Epidermal melanocyte (primary cell): ENCODE data around the gene MLANA.

Experiments used
- DNase-seq: peaks from one replicate; pipeline ENCODE4 v3.0.0; 2011; ENCODE audit warnings: low spot score; ENCODE audit not compliant: insufficient read length

Gene MLANA

GRCh38 chr9:5899292-5899691 is 8.6 kb downstream of the MLANA start:
- no peak for DNase-seq

DNA sequence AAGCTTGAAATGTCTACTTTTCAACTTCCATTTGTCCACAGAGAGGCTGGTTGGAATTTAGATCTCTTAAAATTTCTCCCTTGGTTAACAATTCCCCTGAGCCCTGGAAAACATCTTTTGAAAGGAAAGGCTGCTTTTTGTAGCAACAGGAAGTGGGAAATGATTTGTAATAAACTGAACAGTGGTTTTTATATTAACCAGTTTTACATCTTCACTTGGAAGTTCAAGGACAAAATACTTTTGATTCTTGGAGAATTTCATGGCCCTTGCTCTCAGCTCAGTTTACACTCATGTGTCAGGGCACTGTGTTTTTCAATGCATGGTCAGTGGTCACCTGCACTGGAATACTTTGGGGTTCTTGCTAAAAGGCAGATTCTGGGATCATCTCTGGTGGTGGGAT is 9.9 kb downstream of the MLANA start:
- DNase-seq = no peak

- no peak for DNase-seq
Observed at GRCh38 chr9:5902377-5902776, 11.7 kb downstream of the MLANA start.

GRCh38 chr9:5908918-5909317 is 18.2 kb downstream of the MLANA start:
- no peak for DNase-seq

- no peak for DNase-seq
Observed at GRCh38 chr9:5909976-5910375, 19.3 kb downstream of the MLANA start.

- no peak for DNase-seq
Observed at GRCh38 chr9:5910413-5911057, 19.8 kb downstream of the MLANA start.

GRCh38 chr9:5915438-5915837 is 24.7 kb downstream of the MLANA start:
- DNase-seq = no peak

GRCh38 chr9:5917273-5917672 is 26.6 kb downstream of the MLANA start:
- DNase-seq = no peak

GRCh38 chr9:5917888-5918287 is 27.2 kb downstream of the MLANA start:
- no peak for DNase-seq

- no peak for DNase-seq
Observed at GRCh38 chr9:5918460-5918859, 27.8 kb downstream of the MLANA start.

DNA sequence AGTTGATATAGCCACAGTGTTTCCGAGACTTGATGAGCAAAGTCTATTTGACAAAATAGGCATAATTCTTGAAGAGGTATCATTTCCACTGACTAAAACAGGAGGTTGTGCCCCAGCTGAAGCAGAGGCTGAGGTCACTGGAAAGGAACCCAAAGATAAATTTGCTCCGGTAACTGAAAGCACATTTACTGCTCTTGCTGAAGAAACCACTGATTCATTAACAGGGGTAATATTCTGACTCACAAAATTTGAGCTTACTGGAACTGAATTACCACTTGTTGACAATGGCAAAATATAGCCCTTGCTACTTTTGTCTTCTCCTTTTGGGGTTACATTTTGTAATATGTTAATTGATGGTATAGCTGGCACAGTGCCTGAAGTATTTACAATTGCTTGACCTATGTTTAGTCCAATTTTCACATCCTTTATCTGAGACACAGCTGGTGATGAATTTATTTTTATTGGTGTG is 30.2 kb downstream of the MLANA start:
- no peak for DNase-seq

DNA sequence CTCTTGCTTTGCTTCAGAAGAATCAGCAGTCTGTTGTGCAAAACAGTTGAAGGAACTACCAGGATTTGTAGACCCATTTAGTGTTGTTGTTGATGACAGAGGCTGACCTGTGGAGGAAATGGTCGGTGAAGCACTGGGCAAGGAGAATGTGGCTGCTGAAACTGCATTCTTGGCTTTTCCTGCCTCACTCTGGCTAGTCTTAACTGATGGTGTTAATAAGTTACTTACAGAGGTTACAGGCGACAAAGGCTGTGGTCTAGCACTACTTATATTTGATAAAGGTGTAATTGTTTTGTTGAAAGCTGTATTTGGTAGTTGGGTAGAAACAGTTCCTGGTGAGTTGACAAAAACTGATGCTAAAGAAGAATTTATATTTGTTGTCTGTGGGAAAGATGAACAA is 31.5 kb downstream of the MLANA start:
- DNase-seq = no peak

DNA sequence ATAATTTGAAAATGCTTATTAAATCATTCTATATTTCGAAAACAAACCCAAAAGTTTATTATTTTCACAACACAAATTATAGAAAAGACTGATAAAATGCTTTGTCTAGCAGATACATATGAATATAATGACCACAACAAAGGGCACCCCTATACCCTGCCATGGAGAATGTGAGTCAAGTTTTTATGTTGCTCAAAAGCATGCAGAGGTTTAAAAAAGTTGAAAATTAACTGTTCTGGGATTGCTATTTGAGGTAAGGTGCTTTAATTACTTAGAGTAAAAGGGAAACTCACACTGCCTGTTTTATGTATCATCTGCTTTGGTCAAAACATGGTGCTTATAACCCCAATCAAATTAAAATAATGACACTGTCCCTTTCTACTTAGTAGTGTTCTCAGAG is 41.0 kb downstream of the MLANA start:
- DNase-seq = no peak

DNA sequence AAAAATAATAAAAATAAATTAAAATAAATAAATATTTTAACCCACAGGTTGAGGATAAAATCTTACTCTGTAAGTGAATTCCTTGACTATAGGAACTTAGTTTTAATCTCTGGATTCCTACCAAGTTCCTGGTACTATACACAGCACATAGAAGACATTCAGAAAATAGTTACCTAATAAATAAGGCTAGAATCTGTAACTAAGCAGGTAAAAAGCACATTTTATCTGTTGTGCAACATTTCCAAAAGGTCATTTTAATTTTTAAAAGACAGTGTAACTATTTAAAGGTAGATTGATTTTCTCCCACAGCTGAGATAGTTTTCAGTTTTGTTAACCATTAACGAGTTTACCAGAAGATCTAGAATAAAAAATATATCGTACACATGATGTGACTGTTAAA is 47.8 kb downstream of the MLANA start:
- no peak for DNase-seq

DNA sequence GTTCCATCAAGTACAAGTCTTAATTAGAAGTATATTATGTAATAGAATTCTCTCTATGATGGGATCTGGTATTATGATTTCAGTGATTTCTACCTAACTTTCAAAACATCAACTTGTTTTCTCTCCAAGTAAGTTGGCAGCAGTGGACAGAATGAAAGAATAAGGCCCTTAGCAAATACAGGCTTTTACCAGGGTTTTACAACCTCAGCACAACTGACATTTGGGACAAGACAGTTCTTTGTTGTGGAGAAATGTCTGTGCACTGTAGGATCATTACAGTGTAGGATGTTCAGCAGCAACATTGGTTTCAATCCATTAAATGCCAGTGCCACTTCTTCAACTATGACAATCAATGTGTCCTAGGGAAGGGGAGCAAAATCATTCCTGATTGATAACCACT is 48.8 kb downstream of the MLANA start:
- DNase-seq = no peak

- no peak for DNase-seq
Observed at GRCh38 chr9:5941214-5941613, 50.5 kb downstream of the MLANA start.

- no peak for DNase-seq
Observed at GRCh38 chr9:5945112-5945511, 54.4 kb downstream of the MLANA start.

- DNase-seq = no peak
Observed at GRCh38 chr9:5947912-5948311, 57.2 kb downstream of the MLANA start.

DNA sequence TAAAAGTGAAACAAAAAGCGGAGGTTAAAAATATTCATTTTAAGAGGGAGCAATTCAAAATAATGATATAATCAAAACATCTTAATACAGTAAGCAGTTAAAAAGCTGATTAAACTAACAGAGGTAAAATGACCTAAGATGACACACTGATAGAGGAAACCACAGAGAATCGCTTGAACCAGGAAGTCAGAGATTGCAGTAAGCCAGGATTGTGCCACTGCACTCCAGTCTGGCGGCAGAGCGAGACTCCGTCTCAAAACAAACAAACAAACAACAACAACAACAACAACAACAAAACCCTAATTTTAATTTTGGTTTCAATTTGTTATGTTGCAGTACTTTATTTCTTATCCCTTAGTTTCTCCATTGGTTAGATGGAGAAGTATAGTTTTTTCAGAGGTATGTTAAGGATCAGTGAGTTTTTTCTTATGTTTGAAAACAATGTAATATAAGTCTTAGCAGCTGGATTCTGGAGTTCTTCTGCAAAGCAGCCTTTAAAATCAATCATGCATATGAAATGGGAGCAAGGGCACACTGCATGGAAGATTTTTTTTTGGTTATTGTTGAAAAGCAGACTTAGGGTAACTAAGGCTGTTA is 58.5 kb downstream of the MLANA start:
- no peak for DNase-seq

GRCh38 chr9:5950261-5950660 is 59.6 kb downstream of the MLANA start:
- DNase-seq = no peak

DNA sequence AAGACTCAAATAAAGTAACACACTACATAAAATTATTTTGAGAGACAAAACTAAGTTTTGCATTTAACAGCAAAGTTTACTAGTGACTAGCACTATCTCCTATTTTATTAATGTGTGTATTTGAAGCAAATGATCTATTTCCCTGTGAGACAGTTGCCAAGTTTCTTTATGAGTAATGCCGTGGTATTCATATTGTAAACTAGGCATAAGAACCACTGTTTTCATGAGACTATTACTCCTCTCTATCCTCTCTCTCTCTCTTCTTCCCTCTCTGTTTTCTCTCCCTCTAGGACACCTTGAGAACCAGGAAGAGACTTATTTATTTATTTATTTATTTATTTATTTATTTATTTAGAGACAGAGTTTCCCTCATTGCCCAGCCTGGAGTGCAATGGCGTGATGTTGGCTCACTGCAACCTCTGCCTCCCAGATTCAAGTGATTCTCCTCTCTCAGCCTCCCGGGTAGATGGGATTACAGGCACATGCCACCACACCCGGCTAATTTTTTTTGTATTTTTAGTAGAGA is 61.1 kb downstream of the MLANA start:
- no peak for DNase-seq

GRCh38 chr9:5953743-5954707 is 63.3 kb downstream of the MLANA start:
- DNase-seq = no peak
